HL-60 (cell line): ENCODE results near the gene SH3RF3.

ENCODE experiments used
- POLR2AphosphoS5 ChIP-seq: IDR thresholded peaks from 2 replicates; pipeline ENCODE4 v1.6.1; 2012; ENCODE audit warnings: low read depth
- REST ChIP-seq: IDR thresholded peaks from 2 replicates; pipeline ENCODE4 v1.6.1; 2012; ENCODE audit warnings: low read depth; ENCODE audit not compliant: insufficient replicate concordance
- TF ChIP-seq, protein P1 (sequence below): IDR thresholded peaks from one replicate; pipeline ENCODE4 v1.5.1; 2011; ENCODE audit warnings: low read length, control low read depth, inconsistent platforms; ENCODE audit not compliant: insufficient read depth

DNA sequence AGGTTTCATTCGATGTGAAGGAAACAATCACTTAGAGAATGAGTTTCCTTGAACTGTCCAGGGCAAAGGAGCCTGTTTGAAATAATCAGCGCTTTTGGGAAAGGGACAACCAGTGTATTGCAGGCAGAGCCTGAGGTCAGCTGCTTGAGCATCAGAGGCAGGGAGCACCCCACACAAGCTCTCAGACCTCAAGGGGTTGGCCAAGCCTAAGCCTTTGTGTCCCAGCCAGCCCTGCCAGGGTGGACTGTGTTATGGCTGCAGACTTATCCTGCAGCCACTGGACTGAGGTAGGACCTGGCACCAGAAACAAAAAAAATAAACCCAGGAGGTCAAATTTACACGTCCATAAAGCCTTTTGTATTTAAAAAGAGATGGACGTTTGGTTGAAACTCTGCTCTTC, 256.5 kb downstream of the SH3RF3 start:
- TF ChIP-seq, protein P1, sequence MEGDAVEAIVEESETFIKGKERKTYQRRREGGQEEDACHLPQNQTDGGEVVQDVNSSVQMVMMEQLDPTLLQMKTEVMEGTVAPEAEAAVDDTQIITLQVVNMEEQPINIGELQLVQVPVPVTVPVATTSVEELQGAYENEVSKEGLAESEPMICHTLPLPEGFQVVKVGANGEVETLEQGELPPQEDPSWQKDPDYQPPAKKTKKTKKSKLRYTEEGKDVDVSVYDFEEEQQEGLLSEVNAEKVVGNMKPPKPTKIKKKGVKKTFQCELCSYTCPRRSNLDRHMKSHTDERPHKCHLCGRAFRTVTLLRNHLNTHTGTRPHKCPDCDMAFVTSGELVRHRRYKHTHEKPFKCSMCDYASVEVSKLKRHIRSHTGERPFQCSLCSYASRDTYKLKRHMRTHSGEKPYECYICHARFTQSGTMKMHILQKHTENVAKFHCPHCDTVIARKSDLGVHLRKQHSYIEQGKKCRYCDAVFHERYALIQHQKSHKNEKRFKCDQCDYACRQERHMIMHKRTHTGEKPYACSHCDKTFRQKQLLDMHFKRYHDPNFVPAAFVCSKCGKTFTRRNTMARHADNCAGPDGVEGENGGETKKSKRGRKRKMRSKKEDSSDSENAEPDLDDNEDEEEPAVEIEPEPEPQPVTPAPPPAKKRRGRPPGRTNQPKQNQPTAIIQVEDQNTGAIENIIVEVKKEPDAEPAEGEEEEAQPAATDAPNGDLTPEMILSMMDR: no peak
- TF ChIP-seq REST (no peak), POLR2AphosphoS5 (no peak)
